Tibial nerve (tissue), 3 donors: Measurements from ENCODE around the gene DAZAP1.

ENCODE experiments used
- POLR2A ChIP-seq, 2 donors: fragments of 450-650 bp; IDR thresholded peaks; one replicate each; pipeline ENCODE4 v1.6.1; 2017; ENCODE audit warnings: antibody characterized with exemption in 2 of 2, mild to moderate bottlenecking in 2 of 2, moderate library complexity in 2 of 2
- TF ChIP-seq, protein P1 (sequence below), 5 experiments: fragments of 200-600 bp in 3 of 5; fragments of 450-650 bp in 2 of 5; sonication (generic) in 3 of 5; IDR thresholded peaks; one replicate each; pipeline ENCODE4 v1.5.1; 2016 to 2019; ENCODE audit warnings: antibody characterized with exemption in 5 of 5, mild to moderate bottlenecking in 3 of 5, moderate library complexity in 2 of 5

DNA sequence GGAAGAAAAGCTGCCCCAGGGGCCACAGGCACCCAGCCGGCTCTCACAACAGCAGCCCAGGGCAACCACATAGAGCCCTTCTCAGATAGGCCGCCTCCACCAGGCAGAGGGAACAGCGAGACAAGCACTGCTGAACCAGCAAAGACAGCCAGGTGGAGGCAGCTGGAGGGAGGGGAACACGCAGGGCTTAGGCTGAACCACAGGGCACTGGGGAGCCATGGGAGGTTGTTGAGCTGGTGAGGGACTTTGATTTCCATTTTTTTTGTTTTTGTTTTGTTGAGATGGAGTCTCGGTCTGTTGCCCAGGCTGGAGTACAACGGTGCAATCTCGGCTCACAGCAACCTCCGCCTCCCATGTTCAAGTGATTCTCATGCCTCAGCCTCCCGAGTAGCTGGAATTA lies 9.5 kb upstream of the DAZAP1 start:
- TF ChIP-seq, protein P1, sequence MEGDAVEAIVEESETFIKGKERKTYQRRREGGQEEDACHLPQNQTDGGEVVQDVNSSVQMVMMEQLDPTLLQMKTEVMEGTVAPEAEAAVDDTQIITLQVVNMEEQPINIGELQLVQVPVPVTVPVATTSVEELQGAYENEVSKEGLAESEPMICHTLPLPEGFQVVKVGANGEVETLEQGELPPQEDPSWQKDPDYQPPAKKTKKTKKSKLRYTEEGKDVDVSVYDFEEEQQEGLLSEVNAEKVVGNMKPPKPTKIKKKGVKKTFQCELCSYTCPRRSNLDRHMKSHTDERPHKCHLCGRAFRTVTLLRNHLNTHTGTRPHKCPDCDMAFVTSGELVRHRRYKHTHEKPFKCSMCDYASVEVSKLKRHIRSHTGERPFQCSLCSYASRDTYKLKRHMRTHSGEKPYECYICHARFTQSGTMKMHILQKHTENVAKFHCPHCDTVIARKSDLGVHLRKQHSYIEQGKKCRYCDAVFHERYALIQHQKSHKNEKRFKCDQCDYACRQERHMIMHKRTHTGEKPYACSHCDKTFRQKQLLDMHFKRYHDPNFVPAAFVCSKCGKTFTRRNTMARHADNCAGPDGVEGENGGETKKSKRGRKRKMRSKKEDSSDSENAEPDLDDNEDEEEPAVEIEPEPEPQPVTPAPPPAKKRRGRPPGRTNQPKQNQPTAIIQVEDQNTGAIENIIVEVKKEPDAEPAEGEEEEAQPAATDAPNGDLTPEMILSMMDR (IDR thresholded peaks at IDR 0.05): no peak
- TF ChIP-seq POLR2A (IDR thresholded peaks at IDR 0.05): no peak
